Activated CD8-positive, alpha-beta memory T cell treated with anti-CD3 and anti-CD28 coated beads for 24 hours (primary cell): ENCODE data around the gene LAMB2.
A peak's percentile ranks its signal among the peaks of the same experiment; 100 is the strongest.

ENCODE experiments used
- DNase-seq: peaks from one replicate; pipeline ENCODE4 v3.0.0-alpha.2; 2020

LAMB2 gene

DNA sequence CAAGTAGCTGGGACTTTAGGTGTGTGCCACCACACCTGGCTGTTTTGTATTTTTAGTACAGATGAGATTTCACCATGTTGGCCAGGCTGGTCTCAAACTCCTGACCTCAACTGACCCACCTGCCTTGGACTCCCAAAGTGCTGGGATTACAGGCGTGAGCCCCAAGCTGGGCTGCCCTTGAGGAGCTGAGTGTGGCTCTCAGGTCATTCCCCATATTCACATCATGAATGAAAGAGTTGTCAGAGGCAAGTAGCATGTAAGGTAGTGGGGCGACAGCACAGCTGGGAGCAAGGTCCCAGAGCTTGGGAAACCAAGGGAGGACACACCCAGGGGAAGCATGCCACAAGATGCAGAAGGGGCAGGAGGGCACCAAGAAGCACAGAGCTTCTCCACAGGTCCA is 28.3 kb upstream of the LAMB2 start:
- DNase-seq: no peak

- no peak for DNase-seq
These were observed 25.9 kb upstream of the LAMB2 start for GRCh38 chr3:49158792-49159191.

- DNase-seq: no peak
These were observed 25.4 kb upstream of the LAMB2 start for GRCh38 chr3:49158103-49158709.

- no peak for DNase-seq
These were observed 24.4 kb upstream of the LAMB2 start for GRCh38 chr3:49157289-49157688.

DNA sequence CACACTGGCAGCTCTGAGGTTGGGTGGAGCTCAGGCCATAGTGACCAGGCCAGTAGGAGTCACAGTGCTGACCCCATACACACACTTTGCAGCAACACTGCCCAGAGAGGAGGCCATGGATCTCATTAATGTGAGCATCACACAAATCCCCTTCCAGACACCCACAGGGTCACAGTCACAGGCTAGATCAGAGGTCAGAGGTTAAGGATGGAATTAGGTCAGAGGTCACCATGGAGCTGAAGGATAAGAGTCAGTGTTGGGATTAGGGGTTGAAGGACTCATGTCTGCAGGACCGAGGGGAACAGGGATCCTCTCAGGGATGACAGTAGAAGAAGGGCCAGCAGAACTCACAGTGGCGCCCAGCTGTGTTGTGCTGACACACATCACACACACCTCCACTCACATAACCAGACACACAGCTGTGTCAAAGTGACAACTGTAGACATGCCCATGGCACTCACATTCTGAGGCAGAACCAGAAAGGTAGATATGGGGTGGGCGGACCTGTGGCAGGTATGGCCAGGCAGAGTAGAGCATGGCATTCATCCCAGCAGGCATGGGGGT is 20.6 kb upstream of the LAMB2 start:
- DNase-seq: no peak

- no peak for DNase-seq
These were observed 18.8 kb upstream of the LAMB2 start for GRCh38 chr3:49151610-49152009.

GRCh38 chr3:49148159-49148558 is 15.3 kb upstream of the LAMB2 start:
- no peak for DNase-seq

GRCh38 chr3:49140080-49140479 is 7.2 kb upstream of the LAMB2 start:
- DNase-seq: no peak

DNA sequence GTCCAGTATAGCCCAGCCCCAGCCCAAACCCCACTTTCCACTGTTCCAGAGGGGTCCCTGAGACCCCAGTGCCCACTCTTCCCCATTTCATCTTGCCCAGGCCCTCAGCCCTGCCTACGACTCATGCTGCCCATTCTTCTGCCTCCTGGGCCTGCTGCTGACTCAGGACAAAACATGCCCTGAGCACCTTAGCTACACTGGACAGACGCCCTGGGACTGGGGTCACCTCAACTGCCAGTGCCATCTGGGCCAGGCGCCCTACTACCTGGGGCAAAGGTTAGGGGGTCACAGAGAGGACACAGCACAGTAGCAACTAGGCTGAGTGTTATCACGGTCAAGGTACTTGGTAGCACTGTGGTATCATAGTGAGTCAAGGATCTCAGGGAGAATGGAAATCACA is 2.6 kb upstream of the LAMB2 start:
- no peak for DNase-seq

DNA sequence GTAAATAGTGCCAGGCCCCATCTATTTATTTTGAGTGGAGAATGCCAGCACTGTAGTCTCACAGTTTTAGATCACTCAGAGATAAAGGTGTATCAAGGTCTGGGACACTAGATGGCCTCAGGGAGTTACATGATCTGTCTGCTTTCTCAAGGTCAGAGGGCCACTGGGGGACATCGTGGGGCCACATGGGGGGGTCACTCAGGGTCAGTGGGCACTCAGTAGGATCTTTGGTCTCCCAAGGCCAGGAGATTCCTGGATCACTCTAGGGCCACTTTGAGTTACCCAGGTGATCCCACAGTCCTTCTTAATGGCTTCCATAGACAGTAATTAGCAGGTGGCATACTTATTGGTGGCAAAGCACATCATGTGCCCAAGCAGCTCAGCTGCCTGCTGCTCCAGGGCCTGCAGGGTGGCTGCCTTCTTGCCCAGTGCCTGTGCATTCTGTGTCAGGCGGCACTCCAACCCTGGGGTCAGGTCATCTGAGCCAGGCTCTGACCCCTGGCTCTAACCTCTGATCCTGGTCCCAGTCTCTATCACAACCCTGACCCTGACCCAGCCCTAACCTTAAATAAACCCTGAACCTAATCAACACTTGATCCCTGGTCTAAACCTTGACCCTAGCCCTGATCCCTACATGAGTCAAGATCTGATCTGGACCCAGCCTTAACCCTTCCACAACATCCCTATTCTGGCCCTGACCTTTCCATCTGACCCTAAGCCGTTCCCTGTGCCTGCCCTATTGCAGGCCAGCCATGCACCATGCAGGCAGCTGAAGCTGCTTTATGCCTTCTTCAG is 1.8 kb upstream of the LAMB2 start:
- no peak for DNase-seq

DNA sequence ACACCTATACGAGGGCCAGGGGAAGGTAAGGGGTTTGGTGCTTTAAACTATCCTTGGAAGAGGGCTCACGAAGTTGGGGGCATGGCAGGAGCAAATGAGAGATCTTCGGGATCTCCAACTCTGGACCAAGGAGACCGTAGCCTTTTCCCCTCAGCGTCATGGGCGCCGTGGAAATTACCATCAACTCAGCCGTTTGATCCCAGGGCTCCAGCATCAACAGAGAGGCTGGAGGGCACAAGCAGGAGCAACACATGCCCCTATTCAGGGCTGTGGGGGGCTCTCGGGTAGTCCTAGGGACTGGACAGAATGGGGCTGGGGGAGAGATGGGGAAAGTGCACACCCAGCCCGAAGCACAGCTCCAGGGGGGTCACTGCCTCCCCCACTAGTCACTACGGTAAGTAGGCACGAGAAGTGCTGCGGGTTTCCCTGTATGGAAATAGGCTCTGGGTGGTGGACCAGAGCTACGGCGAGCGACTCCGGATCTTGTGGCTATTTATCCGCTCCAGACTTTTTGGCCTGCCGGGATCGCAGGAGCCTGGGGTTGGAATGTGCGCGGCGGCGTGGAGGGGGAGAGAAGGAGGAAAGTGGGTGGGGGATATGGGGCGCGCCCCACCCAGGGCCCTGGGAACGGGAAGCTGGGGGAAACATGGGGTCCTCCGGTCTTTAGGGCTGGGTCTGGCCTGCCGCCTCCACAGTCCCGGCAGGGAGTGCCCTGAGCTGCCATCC is 539 bp upstream of the LAMB2 start:
- no peak for DNase-seq

DNA sequence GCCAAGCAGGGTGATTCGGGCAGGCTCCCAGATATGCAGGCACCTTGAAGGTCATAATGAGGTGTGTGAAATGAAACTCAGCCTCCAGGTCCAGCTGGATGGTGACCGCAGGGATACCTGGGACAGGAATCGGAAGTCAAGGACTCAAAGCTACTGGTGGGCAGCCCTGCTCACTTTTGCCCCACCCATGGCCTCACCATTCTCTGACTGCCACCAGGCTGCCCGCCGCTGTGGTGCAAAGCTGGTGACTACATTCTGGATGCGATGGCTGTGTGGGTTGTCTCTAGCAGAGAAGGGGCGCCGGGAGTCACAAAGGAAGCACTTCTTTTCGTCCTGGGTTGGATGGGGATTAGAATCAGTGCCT is 795 bp downstream of the LAMB2 start:
- no peak for DNase-seq

- DNase-seq: no peak
These were observed 1.3 kb downstream of the LAMB2 start for GRCh38 chr3:49131576-49131975.

- DNase-seq: no peak
These were observed 1.8 kb downstream of the LAMB2 start for GRCh38 chr3:49131040-49131439.

DNA sequence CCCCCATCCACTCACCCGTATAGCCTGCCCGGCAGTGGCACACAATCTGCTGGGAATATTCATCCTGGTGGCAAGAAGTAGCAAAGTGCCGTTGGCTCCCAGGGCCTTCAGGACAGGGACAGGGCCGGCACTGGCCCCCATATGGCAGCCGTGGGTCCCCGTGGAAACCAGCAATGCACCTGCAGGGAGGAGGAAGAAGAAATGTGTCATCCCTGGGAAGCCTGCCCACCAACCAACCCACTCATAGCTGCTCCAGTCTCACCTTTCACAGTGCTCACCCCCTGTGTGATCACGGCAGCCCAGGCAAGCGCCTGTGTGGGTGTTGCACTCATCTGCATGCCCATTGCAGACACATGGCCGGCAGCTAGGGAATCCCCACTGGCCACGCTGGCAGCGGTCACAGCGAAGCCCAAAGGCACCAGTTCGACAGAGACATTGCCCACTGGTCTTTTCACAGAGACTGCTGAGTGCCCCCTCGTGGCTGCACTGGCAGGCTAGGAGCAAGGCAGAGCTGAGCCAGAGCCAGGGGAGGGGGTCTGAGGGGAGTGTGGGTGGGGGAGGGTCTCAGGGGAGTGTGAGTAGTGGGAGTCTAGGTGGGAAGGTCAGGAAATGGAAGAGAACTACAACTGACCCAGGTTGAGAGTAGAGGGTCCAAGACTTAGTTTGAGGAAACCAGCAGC is 7.7 kb downstream of the LAMB2 start:
- no peak for DNase-seq

DNA sequence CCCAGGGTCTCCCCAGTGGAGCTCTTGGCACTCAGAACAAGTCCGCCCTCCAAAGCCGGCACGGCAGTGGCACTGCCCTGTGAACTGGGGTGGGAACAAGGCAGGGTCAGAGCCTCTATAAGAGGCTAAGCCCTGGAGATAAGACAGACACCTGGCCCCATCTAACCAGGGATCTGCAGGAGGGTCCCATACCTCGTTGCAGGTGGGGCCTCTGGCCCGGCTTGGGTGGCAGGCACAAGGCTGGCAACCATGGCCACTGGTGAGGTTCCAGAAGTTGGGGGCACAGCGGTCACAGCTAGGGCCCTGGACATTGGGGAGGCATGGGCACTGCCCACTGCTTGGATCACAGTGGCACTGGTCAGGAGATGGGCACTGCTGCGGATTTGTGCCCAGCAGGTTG is 8.6 kb downstream of the LAMB2 start:
- no peak for DNase-seq

DNA sequence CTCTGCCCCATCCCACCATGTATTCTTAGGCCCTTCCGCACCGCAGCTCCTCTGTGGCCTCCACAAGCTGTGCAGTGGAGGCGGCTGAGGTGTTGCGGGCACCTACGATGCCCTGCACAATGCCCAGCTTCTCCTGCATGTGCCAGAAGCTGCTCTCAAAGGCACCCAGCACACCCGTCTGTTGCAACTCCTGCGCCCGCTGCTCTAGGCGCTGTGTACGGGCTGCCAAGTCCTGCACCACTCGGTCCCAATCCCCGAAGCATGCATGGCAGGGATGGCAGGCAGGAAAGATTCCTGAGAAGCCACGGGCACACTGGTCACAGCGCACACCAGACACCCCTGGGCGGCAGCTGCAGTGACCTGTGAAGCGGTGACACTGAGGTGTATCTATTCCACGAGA is 9.2 kb downstream of the LAMB2 start:
- no peak for DNase-seq

DNA sequence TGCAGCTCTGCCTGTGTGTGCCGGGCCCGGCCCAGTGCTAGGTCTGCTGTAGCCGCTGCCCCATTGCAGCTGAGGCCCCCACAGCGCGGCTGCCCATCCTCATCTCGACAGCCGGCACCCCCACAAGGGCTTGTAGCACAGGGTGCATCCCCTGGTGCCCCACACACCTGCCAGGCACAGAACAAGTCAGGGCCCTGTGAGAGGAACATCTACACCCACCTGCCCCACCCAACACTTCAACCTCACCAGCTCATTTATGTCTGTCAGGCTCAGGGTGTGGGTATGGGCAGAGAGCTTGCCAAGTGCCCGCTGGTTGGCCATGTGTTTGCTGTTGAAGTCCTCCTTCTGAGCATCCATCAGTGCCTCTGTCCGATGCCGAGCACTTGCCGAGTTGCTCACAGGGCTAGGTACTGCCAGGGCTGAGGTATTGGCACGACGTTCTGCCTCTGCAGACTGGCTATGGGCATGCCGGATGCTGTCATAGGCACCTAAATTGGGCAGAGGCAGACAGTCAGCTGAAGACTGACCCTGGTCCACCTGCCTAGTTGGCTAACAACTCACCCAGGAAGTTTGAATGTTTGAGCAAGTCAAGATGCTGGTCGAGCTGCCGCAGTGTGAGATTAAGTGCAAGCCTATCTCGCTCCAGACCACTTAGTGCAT is 9.8 kb downstream of the LAMB2 start:
- no peak for DNase-seq

DNA sequence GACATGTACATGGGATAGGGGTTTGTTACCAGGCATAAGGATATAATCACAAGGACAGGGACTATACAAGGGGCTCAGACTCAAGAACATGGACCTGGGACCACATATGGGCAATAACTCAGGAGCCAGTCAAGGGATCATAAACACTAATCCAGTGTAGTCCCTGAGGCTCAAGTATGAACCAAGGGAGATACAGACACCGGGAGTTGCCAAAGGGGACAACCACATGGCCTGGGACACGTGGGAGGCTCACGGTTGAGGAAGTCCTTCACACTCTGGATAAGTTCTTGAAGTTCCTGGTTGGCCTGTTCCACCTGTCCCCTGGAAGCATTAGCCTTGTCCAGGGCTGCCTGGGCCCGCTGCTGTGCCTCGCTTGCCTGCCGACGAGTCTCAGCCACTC is 10.4 kb downstream of the LAMB2 start:
- DNase-seq: no peak

GRCh38 chr3:49122022-49122421 is 10.8 kb downstream of the LAMB2 start:
- DNase-seq: no peak

GRCh38 chr3:49121132-49121736 is 11.6 kb downstream of the LAMB2 start:
- no peak for DNase-seq

GRCh38 chr3:49120438-49121131 is 12.3 kb downstream of the LAMB2 start, which contains the start of gene USP19:
Gene USP19, minus strand, starts transcription at chr3:49120823. Its CDS starts 1,678 bp downstream, at chr3:49119145.
- DNase-seq: peak; percentile 96
